Heart left ventricle (tissue), 13 donors: Measurements from ENCODE around the gene MPST.

Experiments used
- CTCF ChIP-seq, 12 donors: fragments of 200-600 bp; sonication (generic) in 4 of 12; IDR thresholded peaks; one replicate each; pipeline versions ENCODE4 v1.5.0 to v1.8.0; 2018 to 2022; ENCODE audit warnings: antibody characterized with exemption in 12 of 12, mild to moderate bottlenecking in 5 of 12
- POLR2A ChIP-seq, 2 donors: fragments of 450-650 bp; IDR thresholded peaks; one replicate each; pipeline ENCODE4 v1.6.1; 2017; ENCODE audit warnings: antibody characterized with exemption in 2 of 2, mild to moderate bottlenecking in 2 of 2, moderate library complexity in 2 of 2
- donor health status: ischemic (EF 13 %, LVEDD 7.1; RV severe dilation, severe dysfunction).
- donor health status: DM: no; HTN: yes; CAD: no.
- donor health status: DM: no; HTN: no; CAD: no.
- donor health status: ischemic (EF 25% LVEDD 6.9; RV normal size, moderate dysfunction).
- donor health status: ischemic (EF 25% LVEDD 5.7; RV mildly dilated, moderate dysfunction).
- donor health status: ischemic (EF 35%, LVEDD 5.7; RV mildly dilated, moderate dysfunction).
- donor health status: nonischemic (EF 11% LVEDD 7.7; RV severe dilation, severe dysfunction).
- donor health status: DM: yes; HTN: yes; CAD: no.
- donor health status: PGD.
- donor health status: ischemic (EF 29% LVEDD 5.4; RV normal size, mild dysfunction).
- donor health status: nonischemic (EF 23%, LVEDD 6.1; RV moderate dilation, normal function).

- no peak for TF ChIP-seq CTCF (IDR thresholded peaks at IDR 0.05)
- no peak for TF ChIP-seq POLR2A (IDR thresholded peaks at IDR 0.05)
Measured at GRCh38 chr22:37052386-37053309, 33.1 kb downstream of the MPST start.
